SHP77 (cell line): ENCODE measurements around the gene USP15.

Experiments
- DNase-seq, 2 experiments: peaks; one replicate each; lab custom pipeline; 2025; lab: John Stamatoyannopoulos, UW

The USP15 gene

DNA sequence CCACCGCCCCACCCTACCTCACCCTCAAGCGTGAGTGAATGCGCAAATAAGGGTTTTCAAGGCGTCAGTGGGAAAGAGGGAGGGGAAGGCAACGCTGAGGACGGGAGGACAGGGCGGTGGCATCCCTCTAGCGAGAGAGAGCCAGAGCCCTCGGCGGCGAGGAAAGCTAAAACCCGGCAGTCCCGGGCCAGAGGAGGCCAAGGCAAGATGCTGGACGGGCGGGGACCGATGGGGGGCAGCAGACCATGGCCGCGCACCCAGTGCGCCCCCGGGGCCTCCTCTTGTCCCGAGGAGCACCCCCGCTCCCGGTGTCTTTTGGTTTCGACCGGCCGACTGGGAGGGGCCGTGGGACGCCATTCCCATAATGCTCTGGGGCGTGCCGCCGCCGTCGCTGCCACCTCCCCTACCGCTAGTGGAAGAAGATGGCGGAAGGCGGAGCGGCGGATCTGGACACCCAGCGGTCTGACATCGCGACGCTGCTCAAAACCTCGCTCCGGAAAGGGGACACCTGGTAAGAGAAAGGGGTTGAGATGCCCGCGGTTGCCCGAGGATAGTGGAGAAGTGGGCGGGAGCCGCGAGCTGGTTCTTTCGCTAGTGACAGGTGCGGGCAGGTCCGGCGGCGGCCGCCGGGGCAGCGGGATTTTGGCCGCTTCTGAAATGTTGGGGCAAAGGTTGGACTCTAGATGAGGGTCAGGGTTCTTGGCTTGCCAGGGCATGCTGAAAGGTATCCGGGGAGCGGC lies at the start of gene USP15:
Gene USP15, plus strand, starts transcription at position 412 of the 740 bp plus-strand sequence. Its CDS starts 11 bp downstream, at position 423.
- peak; percentile 89 to 94 for DNase-seq

DNA sequence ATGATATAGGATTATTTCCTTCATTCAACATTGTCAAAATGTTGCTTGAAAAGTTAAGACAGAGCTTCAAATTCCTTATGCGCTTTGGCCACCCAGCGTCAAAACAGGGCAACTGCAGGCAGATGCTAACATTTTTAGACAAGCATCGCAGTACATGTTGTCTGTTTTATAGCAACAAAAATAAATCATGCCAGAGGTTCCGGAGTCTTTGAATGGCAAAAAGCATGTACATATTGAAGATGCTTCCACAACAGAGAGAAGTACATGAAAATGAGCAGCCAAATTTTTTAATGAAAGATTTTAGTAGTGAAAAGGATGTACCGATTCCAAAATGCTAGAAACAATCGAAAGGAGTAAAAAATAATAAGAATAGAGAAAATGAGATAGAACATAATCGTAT lies 49.8 kb upstream of the USP15 start:
- peak in 1 of 2 experiments; percentile 4 for DNase-seq

DNA sequence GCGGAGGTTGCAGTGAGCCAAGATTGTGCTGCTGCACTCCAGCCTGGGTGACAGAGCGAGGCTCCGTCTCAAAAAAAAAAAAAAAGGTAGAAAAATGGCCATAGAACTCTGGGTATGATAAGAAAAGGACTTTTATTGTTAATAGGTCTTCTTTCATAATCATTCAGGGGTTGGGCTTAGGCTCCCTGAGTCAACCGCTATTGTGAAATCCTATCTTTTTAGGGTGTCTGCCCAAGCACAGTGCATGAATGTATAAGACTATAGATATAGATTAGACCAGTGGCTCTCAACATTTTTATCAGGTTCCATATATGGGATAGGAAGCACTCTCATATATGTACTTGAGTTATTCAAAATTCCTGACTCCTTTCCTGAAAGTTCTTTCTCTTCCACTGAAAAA lies 48.7 kb upstream of the USP15 start:
- no peak for DNase-seq

DNA sequence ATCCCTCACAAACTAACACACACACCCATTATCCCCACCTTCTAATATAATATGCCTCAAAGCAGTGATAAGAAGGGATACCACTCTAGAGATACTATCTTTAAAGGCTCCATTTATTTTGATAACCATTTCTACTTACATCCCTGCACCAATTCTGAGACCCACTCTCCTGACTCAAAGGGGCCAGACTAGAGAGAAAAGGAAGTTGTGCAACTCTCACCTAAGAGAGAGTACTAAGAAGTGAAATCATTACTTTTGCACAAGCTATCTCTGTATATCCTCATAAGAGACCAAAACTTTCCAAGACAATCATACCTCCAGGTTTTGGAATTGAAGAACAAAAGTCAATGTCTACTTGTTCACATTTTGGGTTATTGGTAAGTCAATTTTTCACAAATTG lies 45.4 kb upstream of the USP15 start:
- no peak for DNase-seq

DNA sequence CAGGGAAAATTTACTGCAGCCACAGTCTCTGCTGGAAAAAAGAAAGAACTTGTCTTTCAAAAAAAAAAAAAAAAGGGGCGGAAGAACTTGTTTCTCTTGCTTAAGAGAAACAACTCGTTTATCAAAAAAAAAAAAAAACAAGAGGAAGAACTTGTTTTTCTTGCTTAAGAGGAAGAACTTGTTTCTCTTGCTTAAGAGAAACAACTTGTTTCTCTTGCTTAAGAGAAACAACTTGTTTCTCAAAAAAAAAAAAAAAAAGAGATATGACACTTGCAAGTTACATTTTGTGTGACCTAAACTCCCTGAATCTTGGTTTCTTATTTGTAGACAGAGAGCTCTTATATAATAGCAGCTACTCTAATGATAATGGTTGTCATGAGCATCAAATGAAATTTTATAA lies 44.7 kb upstream of the USP15 start:
- no peak for DNase-seq

DNA sequence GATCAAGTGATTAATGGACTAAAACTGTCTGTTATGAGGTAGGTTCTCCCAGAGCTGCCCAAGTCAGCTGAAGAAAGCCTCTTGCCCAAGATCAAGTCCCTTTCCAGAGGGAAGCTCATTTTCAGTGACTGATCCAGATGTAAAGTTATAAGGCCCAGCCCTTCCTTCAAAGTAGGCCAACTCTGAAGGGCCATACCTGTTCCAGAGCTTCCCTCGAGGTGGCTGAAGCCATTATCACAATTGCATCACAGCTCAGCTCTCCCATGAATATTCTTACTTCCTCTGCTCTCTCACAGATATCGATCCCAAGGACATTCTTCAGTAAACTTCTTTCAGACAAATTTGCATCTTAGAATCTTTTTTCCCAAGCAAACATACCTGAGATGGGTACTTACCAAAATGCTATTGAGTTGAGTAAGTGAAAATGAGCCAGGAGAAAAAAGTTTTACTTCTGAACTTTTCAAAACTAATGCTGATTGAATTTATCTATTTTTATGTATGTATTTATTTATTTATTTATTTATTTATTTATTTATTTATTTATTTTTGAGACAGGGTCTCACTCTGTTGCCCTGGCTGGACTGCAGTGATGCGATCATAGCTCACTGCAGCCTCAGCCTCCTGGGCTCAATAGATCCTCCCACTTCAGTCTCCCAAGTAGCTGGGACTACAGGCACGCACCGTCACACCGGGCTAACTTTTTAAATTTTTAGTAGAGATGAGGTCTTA lies 42.6 kb upstream of the USP15 start:
- DNase-seq, result no peak

DNA sequence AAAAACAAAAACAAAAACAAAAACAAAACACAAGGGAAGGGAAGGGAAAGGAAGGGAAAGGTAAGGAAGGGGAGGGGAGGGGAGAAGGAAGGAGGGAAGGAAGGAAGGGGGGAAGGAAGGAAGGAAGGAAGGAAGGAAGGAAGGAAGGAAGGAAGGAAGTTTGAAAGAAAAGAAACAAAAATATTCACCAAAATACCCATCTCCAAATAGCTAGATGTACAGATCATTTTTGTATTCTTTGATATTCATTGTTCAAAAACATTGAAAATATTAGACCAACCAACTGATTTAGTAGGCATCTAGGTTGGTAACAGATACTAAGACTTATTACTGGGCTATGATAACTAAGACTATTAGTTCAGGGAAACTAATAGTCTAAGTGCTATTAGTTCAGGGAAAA lies 39.1 kb upstream of the USP15 start:
- DNase-seq, result no peak

DNA sequence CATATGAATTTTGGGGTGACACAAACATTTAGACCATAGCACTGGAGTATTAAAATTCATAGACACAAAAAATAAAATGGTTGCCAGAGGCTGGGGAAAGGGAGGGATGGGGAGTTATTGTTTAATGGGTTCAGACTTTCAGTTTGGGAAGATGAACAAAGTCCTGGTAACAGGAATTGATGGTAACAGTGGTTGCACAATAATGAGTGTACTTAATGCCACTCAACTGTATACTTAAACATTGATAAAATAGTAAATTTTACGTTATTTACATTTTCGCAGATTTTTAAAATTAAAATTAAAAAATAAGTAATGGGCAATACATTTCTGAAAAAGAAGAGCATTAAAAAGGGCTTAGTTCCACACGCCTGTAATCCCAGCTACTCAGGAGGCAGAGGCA lies 35.6 kb upstream of the USP15 start:
- DNase-seq, result no peak

DNA sequence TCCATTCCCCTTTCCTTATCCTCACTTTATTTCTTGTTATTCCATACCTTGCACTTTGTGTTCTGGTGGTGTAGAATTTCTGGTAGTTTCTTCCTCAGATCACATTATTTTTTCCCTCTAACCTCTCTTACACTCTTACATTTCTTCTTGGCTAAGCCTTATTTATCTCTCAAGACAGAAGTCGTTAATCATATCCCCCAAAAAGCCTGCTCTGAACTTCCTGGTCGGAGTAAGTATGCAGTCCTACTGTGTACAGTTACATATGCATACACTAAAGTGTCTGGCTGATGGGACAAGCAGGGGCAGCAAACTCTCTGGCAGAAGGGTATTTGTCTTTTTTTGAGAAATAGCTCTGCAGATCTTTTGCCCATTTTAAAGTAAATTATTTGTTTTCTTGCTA lies 33.1 kb upstream of the USP15 start:
- DNase-seq, result no peak

DNA sequence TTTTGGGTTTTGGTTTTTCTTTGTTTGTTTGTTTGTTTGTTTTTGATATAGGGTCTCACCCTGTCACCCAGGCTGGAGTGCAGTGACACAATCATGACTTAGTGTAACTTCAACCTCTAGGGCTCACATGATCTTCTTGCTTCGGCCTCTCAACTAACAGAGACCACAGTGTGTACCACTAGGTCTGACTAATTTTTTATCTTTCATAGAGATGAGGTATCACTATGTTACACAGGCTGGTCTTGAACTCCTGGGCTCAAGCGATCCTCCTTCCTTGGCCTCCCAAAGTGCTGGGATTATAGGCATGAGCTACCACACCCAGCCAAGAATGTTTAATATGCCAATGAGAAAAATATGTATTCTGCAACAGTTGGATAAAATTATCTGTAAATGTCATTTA lies 29.6 kb upstream of the USP15 start:
- DNase-seq, result no peak

DNA sequence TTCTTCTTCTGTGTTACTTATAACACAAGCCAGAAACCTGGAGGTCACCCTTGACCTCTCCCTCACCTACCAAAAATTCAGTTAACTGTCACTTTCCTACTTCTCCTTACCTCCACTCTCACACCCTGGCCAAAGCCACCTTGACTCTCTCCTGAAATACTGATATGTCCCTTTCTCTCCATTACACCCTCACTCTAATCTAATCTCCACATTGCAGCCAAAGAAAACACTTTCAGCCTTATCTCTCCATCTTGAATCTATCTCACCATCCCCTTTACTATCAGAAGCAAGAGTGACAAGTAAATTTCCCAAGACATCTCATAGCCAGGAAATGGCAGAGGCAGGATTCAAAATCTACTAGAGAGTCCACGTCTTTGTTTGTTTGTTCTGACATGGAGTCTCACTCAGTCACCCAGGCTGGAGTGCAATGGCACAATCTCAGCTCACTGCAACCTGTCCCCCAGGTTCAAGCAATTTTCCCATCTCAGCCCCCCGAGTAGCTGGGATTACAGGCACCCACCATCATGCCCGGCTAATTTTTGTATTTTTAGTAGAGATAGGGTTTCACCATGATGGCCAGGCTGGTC lies 28.0 kb upstream of the USP15 start:
- DNase-seq, result no peak

DNA sequence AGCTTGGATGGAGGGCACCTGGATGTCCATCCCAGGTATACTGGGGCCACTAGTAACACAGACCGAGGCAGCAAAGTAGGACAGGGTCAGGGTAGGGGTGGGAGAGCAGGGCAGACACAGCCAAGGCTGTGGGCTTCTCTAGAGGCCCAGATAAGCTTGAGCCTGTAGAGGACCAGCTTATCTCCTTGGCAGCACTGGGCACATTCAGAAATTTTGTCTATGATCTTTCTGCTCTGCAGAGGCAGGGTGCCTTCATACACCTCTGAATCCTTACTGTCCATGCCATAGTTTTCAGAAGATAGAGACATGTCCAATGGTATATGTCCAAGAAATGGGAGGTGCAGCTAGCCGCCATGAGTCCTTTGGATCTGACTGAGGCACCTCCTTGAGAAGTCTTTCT lies 26.4 kb upstream of the USP15 start:
- DNase-seq, result no peak

DNA sequence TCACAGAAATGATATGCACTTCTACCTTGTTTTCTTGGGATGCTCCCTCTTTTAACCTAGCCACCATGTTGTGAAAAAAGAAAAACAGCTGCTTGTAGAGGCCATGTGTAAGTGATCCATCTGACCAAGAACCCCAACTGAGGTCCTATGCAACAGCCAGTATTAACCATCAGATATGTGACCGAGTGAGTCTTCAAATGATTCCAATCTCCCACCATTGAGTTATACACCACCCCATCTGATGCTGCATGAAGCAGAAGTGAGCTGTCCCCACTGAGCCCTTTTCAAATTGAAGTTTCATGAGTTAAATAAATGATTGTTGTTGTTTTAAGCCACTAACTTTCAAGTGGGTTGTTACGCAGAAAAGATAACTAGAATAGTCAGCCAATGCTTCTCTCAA lies 20.6 kb upstream of the USP15 start:
- DNase-seq, result no peak

DNA sequence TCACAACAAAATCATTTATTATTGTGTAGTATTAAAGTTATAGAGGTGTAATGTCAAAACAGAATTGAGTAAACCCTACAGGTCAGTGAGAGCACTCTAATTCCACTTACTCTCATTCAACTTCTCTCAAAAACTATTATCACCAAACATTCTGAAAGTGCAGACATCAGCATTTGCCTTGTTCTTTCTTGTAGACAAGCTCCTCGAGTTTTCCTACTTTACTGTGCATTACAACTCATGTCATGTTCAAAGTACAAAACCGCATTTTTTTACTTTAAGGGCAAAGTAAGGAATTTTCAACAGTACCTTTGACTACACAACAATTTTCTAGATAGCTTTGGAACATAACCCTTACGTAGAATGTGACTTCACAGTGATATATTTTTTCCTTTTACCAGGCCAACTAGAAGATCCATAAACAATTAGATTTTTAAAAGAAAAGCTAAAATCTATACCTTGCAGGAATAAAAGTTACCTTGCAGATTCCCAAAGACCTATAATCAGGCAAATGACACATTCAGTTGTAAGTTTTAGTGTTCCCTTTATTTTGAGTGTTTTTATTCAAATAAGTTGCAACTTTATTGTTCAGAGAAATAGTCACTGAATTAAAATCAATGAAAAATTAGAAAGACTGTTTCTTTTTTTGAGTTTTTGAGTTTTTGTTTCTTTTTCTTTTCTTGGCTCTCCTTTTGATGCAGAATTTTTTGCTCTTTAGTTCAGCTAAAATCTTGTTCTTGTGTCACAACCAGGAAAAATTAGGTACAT lies 12.7 kb upstream of the USP15 start:
- DNase-seq, result no peak

DNA sequence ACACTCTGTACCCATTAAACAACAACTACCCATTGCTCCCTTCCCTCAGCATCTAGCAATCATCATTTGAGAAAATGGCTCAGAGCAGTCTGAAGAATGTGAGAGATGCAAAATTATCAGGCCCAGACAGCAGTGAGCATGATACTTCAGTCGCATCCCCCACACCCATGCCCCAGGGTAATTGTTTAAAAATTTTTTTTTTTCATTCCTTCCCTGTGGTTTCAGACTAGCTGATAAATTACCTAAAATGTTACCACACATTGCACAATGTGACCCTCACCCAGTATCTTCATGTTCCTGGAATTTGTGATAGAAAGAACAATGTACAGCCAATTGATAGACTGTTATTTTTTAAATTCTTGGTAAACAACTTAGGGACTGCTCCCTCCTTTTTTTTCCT lies 11.3 kb upstream of the USP15 start:
- DNase-seq, result no peak

DNA sequence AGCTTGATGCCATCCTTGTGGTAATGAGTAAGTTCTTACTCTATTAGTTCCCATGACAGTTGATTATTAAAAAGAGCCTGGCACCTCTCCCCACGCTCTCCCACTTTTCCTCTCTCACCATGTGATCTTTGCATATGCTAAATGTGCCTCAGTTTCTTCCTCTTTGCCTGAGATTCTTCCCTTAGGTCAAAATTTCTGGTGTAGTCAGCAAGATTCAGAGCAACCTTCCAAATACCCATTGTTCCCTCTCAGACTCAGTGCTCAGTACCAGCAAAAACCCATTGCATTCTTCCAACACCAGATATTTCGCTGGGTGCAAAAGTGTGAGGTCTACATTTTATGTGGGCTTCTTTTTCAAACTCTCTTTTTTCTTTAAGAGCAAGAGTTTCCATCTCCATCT lies 10.8 kb upstream of the USP15 start:
- no peak for DNase-seq

DNA sequence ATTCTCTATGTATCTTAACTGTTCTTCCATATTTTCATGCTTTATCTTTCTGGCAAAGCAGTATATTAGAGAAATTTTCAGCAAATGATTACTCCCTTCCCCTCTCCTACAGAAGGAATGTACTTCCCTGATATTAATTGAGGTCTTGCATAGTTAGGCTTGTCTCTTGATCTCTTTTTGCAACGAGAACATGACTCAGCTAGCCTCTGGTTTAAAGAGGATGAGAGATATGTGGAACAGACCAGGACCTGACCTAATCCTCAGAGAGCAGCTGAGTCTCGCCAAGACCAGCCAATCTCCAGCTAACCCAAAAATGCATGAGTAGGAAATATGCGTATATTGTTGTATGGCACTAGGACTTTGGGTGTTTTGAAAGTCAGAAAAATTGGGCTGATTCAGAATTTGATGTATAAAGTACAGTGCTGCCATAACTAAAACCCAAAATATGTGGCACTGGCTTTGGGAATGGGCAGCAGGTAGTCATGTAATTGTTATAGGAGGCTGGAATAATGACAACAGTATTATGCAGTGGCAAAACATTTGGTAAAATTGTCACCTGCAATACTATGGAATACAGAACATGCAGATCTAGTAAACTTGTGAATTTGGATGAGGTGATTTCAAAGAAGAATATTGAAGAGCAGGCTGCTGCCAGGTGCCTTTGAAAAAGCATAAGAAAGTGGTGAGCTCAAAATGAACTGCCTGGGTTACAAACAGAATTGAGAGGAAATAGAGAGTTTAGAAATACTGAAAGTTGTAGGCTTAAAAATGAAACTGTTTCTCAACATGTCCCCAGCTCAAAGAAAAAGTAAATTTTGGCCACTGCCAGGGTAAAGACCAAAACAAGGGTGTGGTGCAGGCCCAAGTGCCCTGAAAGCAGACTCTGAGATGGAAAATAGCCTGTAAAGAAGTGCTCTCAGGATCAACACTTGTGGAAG lies 9.3 kb upstream of the USP15 start:
- DNase-seq, result no peak

DNA sequence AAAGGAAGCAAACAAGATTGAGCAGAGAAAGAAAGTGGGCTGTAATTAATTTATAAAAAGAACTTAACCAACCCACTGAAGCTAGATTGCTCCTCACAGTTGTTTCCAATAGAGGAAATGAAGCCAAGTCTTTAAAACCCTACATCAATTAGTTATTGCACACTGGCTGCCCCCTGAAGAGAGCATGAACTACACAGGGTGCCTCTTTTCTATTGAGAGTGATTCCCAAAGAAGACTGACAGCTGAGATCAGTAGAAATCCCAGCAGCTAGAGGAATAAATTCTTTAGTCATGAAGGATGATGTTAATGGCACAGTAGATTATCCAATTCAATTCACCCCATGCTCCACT lies 8.6 kb upstream of the USP15 start:
- no peak for DNase-seq

DNA sequence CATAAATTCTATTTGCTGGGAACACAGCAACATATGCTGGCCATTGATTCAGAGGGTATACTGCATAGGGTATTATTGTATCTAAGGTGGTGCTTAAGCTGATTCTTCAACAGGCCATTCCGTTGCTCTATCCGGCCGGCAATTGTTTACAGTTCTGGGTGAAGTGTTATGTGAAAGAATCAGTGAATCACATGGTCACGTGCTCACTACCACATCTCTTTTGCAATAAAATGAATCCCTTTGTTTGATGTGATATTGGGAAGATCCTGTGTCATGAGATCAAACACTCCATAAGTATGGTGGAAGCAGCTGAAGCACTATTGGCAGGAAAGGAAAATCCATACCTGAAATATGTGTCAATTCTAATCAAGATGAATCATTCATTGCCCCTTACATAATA lies 7.6 kb upstream of the USP15 start:
- DNase-seq, result no peak

DNA sequence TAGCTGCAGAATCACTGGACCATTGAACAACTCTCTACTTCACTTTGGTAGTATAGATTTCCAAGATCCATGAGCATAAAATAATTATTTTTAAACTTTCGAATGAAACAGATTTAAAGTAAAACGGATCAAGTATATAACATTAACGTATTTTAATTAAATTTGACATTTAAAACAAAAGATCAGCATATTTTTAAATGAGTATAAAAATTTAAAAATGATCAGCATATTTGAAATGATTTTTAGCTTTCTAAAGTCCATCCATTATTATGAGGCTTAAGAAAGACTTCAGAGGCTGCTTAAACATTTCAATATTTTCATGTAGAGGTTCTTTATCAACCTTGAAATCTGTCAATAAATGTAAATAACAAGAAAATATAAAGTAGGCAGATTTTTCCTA lies 5.2 kb upstream of the USP15 start:
- DNase-seq, result no peak

DNA sequence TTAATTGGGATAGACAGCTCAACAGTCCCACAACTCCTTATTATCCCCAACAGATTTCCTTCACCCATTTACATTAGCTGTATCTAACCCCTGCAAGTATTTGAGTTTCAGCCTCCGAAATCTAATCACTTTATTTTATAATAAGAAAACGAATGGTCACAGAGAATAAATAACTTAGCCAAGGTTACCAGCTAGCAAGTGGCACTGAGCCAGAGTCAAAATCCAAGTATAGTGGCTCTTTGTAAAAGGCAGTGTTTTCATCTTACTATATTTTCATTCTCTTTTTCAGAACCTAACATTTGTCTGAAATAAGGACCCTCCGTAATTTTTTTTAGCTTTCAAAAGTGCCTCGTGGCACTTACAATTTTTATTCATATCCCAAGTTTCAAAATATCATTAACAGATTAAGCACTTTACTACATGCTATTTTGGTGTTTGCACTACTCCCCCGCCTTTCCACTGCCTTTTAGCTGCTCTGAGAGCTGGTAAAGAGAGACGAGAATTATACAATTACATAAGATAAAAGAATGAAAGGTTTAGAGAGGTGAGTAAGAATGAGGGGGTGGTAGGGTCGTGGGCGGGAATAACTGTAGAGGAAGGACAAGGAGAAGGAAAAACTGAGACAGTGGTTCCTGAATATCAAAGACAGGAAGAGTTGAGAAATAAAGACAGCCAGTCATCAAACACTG lies 3.7 kb upstream of the USP15 start:
- no peak for DNase-seq
